ENCODE measurements around the gene BABAM2.

The BABAM2 gene

DNA sequence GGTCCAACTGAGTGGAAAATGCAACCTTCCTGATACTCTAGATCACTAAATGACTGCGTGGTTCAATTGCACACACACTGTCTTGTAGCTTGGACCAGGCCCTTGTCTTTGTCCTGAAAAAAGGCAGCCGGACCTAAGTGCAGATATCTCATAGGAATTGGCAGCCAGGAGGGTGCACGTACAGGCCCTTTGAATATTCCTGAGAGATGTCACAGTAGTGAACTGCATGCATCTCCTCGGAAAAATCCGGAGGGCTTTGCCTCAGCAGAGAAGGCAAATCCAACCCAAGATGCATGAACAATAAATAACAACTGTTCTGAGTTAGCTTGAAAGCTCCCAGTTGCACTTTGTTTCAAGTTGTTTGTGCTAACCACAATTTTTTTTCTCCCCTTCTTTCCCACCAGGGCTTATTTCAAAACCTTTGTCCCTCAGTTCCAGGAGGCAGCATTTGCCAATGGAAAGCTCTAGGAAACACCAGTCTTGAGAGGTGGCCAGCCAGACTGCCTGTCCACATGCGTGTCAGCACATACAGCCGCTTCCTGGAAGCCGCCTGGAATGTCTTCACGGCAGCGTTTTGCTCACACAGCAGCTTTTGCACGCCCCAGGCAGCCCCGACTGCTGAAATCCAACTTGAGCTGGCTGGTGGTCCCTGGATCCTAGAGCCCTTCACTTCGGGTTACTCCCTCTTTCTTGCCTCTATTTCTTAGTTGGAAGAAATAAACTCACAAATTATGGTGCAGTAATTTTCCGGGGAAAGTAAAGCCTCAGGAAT lies 447.7 kb downstream of the BABAM2 start:
- TF ChIP-seq, protein P1, sequence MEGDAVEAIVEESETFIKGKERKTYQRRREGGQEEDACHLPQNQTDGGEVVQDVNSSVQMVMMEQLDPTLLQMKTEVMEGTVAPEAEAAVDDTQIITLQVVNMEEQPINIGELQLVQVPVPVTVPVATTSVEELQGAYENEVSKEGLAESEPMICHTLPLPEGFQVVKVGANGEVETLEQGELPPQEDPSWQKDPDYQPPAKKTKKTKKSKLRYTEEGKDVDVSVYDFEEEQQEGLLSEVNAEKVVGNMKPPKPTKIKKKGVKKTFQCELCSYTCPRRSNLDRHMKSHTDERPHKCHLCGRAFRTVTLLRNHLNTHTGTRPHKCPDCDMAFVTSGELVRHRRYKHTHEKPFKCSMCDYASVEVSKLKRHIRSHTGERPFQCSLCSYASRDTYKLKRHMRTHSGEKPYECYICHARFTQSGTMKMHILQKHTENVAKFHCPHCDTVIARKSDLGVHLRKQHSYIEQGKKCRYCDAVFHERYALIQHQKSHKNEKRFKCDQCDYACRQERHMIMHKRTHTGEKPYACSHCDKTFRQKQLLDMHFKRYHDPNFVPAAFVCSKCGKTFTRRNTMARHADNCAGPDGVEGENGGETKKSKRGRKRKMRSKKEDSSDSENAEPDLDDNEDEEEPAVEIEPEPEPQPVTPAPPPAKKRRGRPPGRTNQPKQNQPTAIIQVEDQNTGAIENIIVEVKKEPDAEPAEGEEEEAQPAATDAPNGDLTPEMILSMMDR (IDR thresholded peaks at IDR 0.05; ENCODE audit: low read depth, low read length, missing control alignments), result no peak
- no peak for DNase-seq (ENCODE audit: low read depth)
- no peak overlapping the region for H3K4me3 ChIP-seq (ENCODE audit: low read depth, low read length)

- no peak overlapping the region for H3K4me3 ChIP-seq (ENCODE audit: low read depth, low read length)
- TF ChIP-seq, protein P1 (IDR thresholded peaks at IDR 0.05; ENCODE audit: low read depth, low read length, missing control alignments), result no peak
- DNase-seq (ENCODE audit: low read depth), result no peak
These were observed 448.3 kb downstream of the BABAM2 start for GRCh38 chr2:28338831-28339321.

DNA sequence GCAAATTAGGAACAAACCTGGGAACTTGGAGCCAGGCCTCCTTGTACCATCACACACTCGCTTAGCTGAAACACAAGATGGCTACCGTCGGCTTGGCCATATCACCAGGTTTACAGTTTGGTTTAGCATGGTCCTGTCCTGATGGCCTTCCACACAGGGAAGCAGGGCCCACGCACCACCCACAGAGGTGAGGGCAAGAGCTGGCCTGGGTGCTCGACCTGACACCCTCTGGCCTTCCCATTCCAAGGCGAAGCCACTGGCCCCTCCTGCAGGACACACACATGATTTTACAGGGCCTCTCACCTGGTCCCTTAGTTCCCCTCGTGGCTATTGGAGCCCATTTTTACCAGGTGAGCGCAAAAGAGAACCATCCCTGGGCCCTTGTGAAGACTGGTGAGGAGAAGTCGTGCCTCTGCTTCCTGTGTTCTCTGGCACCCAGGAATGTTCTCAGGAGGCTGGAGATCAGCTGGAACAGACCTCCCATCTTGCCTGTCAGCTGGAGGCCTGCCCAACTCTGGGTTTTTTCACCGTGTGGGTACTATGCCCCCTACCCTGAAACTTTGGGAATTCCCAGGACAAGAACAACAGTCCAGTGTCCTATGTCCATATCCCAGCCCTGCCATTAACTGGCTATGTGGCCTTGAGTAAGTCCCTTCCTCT lies 449.1 kb downstream of the BABAM2 start:
- TF ChIP-seq, protein P1 (IDR thresholded peaks at IDR 0.05; ENCODE audit: low read depth, low read length, missing control alignments), result no peak
- no peak overlapping the region for H3K4me3 ChIP-seq (ENCODE audit: low read depth, low read length)
- DNase-seq (ENCODE audit: low read depth), result no peak

DNA sequence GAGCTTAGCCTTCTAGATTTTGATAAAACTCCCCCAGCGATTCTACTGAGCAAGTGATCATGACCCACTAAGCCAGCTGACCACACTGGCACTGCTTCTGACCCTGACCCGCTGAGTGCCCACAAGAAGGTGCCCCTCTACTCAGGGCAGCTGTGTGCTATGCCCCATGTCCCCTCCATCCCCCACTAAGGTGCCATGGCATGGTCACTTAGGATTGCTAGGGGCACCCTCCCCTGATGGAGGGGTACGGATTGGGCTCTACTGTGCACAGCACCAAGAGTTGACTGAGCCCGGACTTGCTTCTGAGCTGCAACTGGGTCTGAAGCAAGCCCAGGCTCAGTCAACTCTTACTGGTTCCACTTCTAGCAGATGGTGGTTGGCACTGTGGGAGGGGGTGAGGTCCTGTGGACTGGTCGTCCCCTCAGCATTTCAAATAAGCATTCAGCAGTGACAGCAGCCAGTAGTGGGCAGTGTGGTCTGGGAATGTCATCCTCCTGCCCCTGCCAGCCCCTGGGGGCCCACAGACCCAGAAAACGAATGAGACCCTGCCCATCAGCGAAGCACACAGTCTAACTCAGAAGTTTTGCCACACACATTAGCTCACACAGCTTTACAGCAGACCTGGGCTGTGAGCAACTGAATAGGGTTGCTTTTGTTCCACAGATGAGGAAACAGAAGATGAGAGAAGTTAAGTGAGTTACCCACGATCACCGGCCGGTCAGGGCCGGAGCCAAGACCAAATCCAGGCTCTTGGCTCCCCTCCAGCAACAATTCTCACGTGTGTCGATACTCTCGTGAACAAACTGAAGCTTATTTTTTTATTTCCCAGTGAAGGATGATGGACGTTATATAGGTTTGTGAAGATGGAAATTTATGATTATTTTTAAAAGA lies 450.0 kb downstream of the BABAM2 start:
- no peak overlapping the region for H3K4me3 ChIP-seq (ENCODE audit: low read depth, low read length)
- TF ChIP-seq, protein P1 (IDR thresholded peaks at IDR 0.05; ENCODE audit: low read depth, low read length, missing control alignments), result no peak
- no peak for DNase-seq (ENCODE audit: low read depth)

GRCh38 chr2:28341208-28341891 lies 450.8 kb downstream of the BABAM2 start:
- TF ChIP-seq, protein P1 (IDR thresholded peaks at IDR 0.05; ENCODE audit: low read depth, low read length, missing control alignments), result no peak
- no peak overlapping the region for H3K4me3 ChIP-seq (ENCODE audit: low read depth, low read length)
- no peak for DNase-seq (ENCODE audit: low read depth)
